Bronchial epithelial cell (primary cell): ENCODE results near the gene SELENOO. TPM values are rescaled to one million over a fixed set of nuclear protein-coding genes. Genes with fewer than 3 reads are reported as not detected.

Experiments used
- DNase-seq: peaks from one replicate; pipeline ENCODE4 v3.0.0-alpha.2; 2010; ENCODE audit warnings: low read depth
- FAIRE-seq: peaks from 2 replicates; lab custom pipeline; 2011; peaks lifted over from hg19 to GRCh38; lab: Jason Lieb, UNC
- H3K27me3 ChIP-seq: 2 replicates; pipeline ENCODE4 v1.5.1; 2011; ENCODE audit warnings: low read length; ENCODE audit not compliant: control insufficient read depth, insufficient read depth
- H3K36me3 ChIP-seq: 2 replicates; pipeline ENCODE4 v1.5.1; 2011; ENCODE audit warnings: low read length; ENCODE audit not compliant: control insufficient read depth, insufficient read depth
- H3K4me3 ChIP-seq: 2 replicates; pipeline ENCODE4 v1.5.1; 2011; ENCODE audit warnings: mild to moderate bottlenecking, low read depth, low read length, control low read depth
- CTCF ChIP-seq: IDR thresholded peaks from 2 replicates; pipeline ENCODE4 v1.5.1; 2011; ENCODE audit warnings: mild to moderate bottlenecking, moderate library complexity, low read length, control low read depth, inconsistent platforms; ENCODE audit not compliant: insufficient read depth, severe bottlenecking
- total RNA-seq: library from RNA; depleted of rRNA; stranded (reverse); fragments of >200 nt; gene quantifications from 2 replicates; pipeline ENCODE4 v1.2.1, GENCODE V29; 2014

SELENOO gene
- total RNA-seq, 1 donor from 2014 or later, result 20.8 TPM

GRCh38 chr22:50251477-50252081 lies 50.8 kb downstream of the SELENOO start:
- H3K36me3 ChIP-seq, result peaks cover 19% of the 10 kb centered on the region
- H3K4me3 ChIP-seq, result peak overlapping the region; percentile 76
- no peak for DNase-seq
- no peak for FAIRE-seq
- TF ChIP-seq CTCF, result no peak
- H3K27me3 ChIP-seq, result no peaks in the 10 kb centered on the region

GRCh38 chr22:50252082-50253045 lies 51.6 kb downstream of the SELENOO start:
- no peaks in the 10 kb centered on the region for H3K27me3 ChIP-seq
- no peak overlapping the region for H3K4me3 ChIP-seq
- FAIRE-seq (no peak), DNase-seq (peak; percentile 49)
- H3K36me3 ChIP-seq, result peaks cover 19% of the 10 kb centered on the region
- peak; percentile 81 for TF ChIP-seq CTCF

GRCh38 chr22:50253046-50253915 lies 52.5 kb downstream of the SELENOO start:
- H3K27me3 ChIP-seq, result no peaks in the 10 kb centered on the region
- FAIRE-seq, result peak; percentile 76
- DNase-seq, result no peak
- no peak for TF ChIP-seq CTCF
- H3K36me3 ChIP-seq, result peaks cover 15% of the 10 kb centered on the region
- no peak overlapping the region for H3K4me3 ChIP-seq

GRCh38 chr22:50253941-50254340 lies 53.1 kb downstream of the SELENOO start:
- Histone ChIP-seq H3K36me3 (peaks cover 14% of the 10 kb centered on the region), H3K27me3 (no peaks in the 10 kb centered on the region), H3K4me3 (no peak overlapping the region)
- no peak for TF ChIP-seq CTCF
- no peak for DNase-seq
- FAIRE-seq, result no peak

- FAIRE-seq (no peak), DNase-seq (no peak)
- H3K27me3 ChIP-seq, result no peaks in the 10 kb centered on the region
- TF ChIP-seq CTCF, result no peak
- no peak overlapping the region for H3K4me3 ChIP-seq
- peaks cover 6% of the 10 kb centered on the region for H3K36me3 ChIP-seq
Observed at GRCh38 chr22:50255099-50255498, 54.3 kb downstream of the SELENOO start.
